SU-DHL-6 (cell line): ENCODE measurements around the gene DCXR.

Experiments used
- H2AFZ ChIP-seq: fragments of 200-600 bp; sonication (generic); 2 replicates; pipeline ENCODE4 v1.6.1; 2014; ENCODE audit warnings: low read depth, mild to moderate bottlenecking, moderate library complexity, mixed read lengths, antibody characterized with exemption, low read length; ENCODE audit not compliant: severe bottlenecking
- H3F3A ChIP-seq: fragments of 200-600 bp; shearing (Covaris generic); 2 replicates; pipeline ENCODE4 v1.6.0; 2016; ENCODE audit warnings: antibody characterized with exemption, mild to moderate bottlenecking; ENCODE audit not compliant: insufficient read depth
- H3K27ac ChIP-seq: fragments of 200-600 bp; sonication (generic); 2 replicates; pipeline ENCODE4 v1.5.1; 2016; ENCODE audit warnings: low read depth, mild to moderate bottlenecking, low read length, moderate library complexity, mixed read lengths
- H3K27me3 ChIP-seq: fragments of 200-600 bp; sonication (generic), shearing (Covaris generic); 2 replicates; pipeline ENCODE4 v1.6.0; 2014; ENCODE audit warnings: mild to moderate bottlenecking, low read length
- H3K36me3 ChIP-seq: fragments of 200-600 bp; sonication (generic); 2 replicates; pipeline ENCODE4 v1.6.1; 2014; ENCODE audit warnings: mild to moderate bottlenecking, low read length, mixed read lengths
- H3K4me2 ChIP-seq: fragments of 300-600, 200-600 bp; shearing (Covaris generic), sonication (generic); 2 replicates; pipeline ENCODE4 v1.6.0; 2014; ENCODE audit warnings: low read length, low read depth, mild to moderate bottlenecking; ENCODE audit not compliant: poor library complexity, severe bottlenecking
- H3K4me3 ChIP-seq: fragments of 200-600 bp; sonication (generic); 2 replicates; pipeline ENCODE4 v1.5.1; 2014; ENCODE audit warnings: antibody characterized with exemption, low read length, mild to moderate bottlenecking, mixed read lengths; ENCODE audit not compliant: insufficient read depth, poor library complexity, severe bottlenecking
- H3K79me2 ChIP-seq: fragments of 200-600 bp; sonication (generic); 2 replicates; pipeline ENCODE4 v1.6.1; 2014; ENCODE audit warnings: mild to moderate bottlenecking, low read length, moderate library complexity; ENCODE audit not compliant: insufficient read depth
- H3K9ac ChIP-seq: fragments of 200-600 bp; sonication (generic); 2 replicates; pipeline ENCODE4 v1.7.0; 2014; ENCODE audit warnings: mild to moderate bottlenecking, low read length
- H3K9me2 ChIP-seq: fragments of 200-600 bp; sonication (generic); replicated peaks from 2 replicates; pipeline ENCODE4 v1.6.1; 2014; ENCODE audit warnings: low read length; ENCODE audit not compliant: insufficient read depth
- H3K9me3 ChIP-seq: fragments of 200-600 bp; sonication (generic); 2 replicates; pipeline ENCODE4 v1.6.1; 2014; ENCODE audit warnings: low read length, mixed read lengths; ENCODE audit not compliant: insufficient read depth
- H4K20me1 ChIP-seq: fragments of 200-600 bp; sonication (generic); 2 replicates; pipeline ENCODE4 v1.6.1; 2014; ENCODE audit warnings: low read depth, mild to moderate bottlenecking, antibody characterized with exemption, low read length, moderate library complexity, mixed read lengths
- EZH2phosphoT487 ChIP-seq: fragments of 200-600 bp; sonication (generic), shearing (Covaris generic); conservative IDR thresholded peaks from 2 replicates; pipeline ENCODE4 v1.6.1; 2018; ENCODE audit warnings: mild to moderate bottlenecking, antibody characterized with exemption, low read length, moderate library complexity, mixed read lengths
- TF ChIP-seq, protein P1 (sequence below): fragments of 200-600 bp; sonication (generic); IDR thresholded peaks from one replicate; pipeline ENCODE4 v1.5.1; 2017; ENCODE audit warnings: antibody characterized with exemption, mild to moderate bottlenecking, low read length, moderate library complexity; ENCODE audit not compliant: insufficient read depth, poor library complexity, severe bottlenecking

Gene DCXR

DNA sequence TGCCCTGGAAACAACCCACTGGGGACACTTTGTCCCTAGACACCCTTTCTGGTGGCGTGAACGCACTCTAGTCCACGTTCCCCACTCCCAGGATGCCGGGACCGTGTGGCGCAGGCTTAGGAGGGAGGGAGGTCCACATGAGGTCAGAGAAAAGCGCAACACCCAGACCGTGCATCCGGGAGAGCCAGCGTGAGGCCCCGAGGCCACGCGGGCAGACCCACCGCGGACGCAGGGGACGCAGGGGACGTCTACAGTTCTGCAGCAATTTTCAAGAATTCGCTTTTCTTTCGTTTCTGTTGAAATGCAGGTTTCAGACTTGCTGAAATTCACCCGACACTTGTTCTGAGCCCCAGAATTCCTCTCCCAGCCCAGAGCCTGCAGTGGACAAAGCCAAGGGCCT, 9.4 kb upstream of the DCXR start:
- Histone ChIP-seq H3K4me2 (no peak overlapping the region), H2AFZ (no peak overlapping the region), H4K20me1 (no peaks in the 10 kb centered on the region), H3F3A (no peaks in the 10 kb centered on the region), H3K9ac (no peak overlapping the region), H3K79me2 (no peaks in the 10 kb centered on the region), H3K36me3 (no peaks in the 10 kb centered on the region), H3K27ac (no peak overlapping the region), H3K27me3 (no peaks in the 10 kb centered on the region), H3K4me3 (no peak overlapping the region), H3K9me2 (no peaks in the 10 kb centered on the region), H3K9me3 (no peaks in the 10 kb centered on the region)
- TF ChIP-seq, protein P1, sequence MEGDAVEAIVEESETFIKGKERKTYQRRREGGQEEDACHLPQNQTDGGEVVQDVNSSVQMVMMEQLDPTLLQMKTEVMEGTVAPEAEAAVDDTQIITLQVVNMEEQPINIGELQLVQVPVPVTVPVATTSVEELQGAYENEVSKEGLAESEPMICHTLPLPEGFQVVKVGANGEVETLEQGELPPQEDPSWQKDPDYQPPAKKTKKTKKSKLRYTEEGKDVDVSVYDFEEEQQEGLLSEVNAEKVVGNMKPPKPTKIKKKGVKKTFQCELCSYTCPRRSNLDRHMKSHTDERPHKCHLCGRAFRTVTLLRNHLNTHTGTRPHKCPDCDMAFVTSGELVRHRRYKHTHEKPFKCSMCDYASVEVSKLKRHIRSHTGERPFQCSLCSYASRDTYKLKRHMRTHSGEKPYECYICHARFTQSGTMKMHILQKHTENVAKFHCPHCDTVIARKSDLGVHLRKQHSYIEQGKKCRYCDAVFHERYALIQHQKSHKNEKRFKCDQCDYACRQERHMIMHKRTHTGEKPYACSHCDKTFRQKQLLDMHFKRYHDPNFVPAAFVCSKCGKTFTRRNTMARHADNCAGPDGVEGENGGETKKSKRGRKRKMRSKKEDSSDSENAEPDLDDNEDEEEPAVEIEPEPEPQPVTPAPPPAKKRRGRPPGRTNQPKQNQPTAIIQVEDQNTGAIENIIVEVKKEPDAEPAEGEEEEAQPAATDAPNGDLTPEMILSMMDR = no peak
- TF ChIP-seq EZH2phosphoT487 = no peak

DNA sequence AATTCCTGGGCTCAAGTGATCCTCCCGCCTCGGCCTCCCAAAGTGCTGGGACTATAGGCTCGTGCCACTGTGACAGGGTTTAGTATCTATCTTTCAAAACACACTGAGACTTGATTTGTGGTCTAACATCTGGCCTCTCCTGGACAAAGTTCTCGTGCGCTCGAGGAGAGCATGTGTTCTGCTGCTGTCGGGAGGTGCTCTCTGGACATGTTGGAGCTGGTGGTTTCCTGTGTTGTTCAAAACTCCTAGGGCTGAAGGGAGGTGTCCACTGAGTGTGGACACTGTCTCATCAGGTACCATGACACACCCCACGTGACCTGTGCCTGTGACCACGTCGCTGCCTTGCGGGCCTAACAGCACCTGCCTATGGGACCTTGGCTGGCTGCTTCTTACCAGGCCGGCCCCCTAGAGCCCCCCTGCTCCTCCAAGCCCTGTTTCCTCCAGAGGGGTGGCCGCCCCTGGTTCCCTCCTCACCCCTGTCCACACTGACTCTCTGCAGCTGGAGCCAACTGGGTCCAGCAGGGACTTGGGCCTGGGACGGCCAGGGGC, 8.5 kb upstream of the DCXR start:
- H3K9ac ChIP-seq = no peak overlapping the region
- no peak overlapping the region for H3K27ac ChIP-seq
- no peak overlapping the region for H2AFZ ChIP-seq

DNA sequence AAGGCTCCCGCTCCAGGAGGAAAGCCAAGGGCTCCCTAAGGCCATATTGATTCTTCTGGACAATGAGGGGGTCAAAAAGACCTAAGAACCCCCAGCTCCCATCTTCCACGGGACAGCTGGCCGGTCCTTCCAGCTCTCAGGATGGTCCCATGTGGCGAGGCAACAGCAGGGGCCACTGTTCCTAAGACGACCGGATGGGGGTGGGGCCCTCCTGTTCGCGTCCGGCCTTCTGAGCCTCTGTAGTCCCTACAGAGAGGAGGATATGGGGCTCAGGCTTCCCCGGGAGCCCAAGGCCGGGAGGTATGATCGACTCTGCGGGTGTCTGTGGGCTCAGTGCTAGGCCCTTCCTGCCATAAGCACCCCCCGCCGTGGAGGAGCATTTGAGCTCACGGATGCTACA, 6.0 kb upstream of the DCXR start:
- no peak overlapping the region for H3K4me3 ChIP-seq
- no peak overlapping the region for H3K4me2 ChIP-seq
- no peaks in the 10 kb centered on the region for H3K9me2 ChIP-seq
- no peaks in the 10 kb centered on the region for H3K27me3 ChIP-seq
- no peaks in the 10 kb centered on the region for H3F3A ChIP-seq
- no peaks in the 10 kb centered on the region for H3K9me3 ChIP-seq
- H3K9ac ChIP-seq = no peak overlapping the region
- TF ChIP-seq, protein P1 = no peak
- no peak for TF ChIP-seq EZH2phosphoT487
- H4K20me1 ChIP-seq = no peaks in the 10 kb centered on the region
- no peak overlapping the region for H2AFZ ChIP-seq
- no peaks in the 10 kb centered on the region for H3K36me3 ChIP-seq
- no peak overlapping the region for H3K27ac ChIP-seq
- no peaks in the 10 kb centered on the region for H3K79me2 ChIP-seq

More for the DNA sequence above, 8.5 kb upstream of the DCXR start:
- Histone ChIP-seq H3K4me3 (no peak overlapping the region), H3K27me3 (no peaks in the 10 kb centered on the region), H3K79me2 (no peaks in the 10 kb centered on the region), H3F3A (no peaks in the 10 kb centered on the region), H4K20me1 (no peaks in the 10 kb centered on the region), H3K9me2 (no peaks in the 10 kb centered on the region), H3K9me3 (no peaks in the 10 kb centered on the region), H3K36me3 (no peaks in the 10 kb centered on the region), H3K4me2 (no peak overlapping the region)
- no peak for TF ChIP-seq EZH2phosphoT487
- TF ChIP-seq, protein P1 = no peak

DNA sequence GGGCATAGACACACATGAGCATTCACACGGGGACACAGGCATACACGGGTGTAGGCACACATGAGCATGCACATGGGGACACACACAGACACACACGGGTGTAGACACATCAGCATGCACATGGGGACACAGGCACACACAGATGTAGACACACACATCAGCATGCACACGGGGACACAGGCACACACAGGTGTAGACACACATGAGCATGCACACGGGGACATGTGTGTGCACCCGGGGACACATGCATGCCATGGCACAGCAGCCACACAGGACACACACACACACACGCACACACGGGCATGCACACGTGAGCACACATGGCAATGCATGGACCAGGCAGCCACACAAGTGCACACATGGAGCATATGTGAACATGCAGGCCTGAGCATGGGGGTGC, 5.2 kb upstream of the DCXR start:
- H3K9me3 ChIP-seq = no peaks in the 10 kb centered on the region
- no peak overlapping the region for H2AFZ ChIP-seq
- no peaks in the 10 kb centered on the region for H3K36me3 ChIP-seq
- H4K20me1 ChIP-seq = no peaks in the 10 kb centered on the region
- H3F3A ChIP-seq = no peaks in the 10 kb centered on the region
- H3K79me2 ChIP-seq = no peaks in the 10 kb centered on the region
- no peak overlapping the region for H3K27ac ChIP-seq
- H3K9me2 ChIP-seq = no peaks in the 10 kb centered on the region
- no peak overlapping the region for H3K9ac ChIP-seq
- no peak for TF ChIP-seq EZH2phosphoT487
- H3K4me2 ChIP-seq = no peak overlapping the region
- H3K27me3 ChIP-seq = no peaks in the 10 kb centered on the region
- no peak overlapping the region for H3K4me3 ChIP-seq
